HG02938 (cell line): ENCODE results near the gene SLC17A8.

Source experiments
- ATAC-seq: cut with Tn5 transposase; IDR thresholded peaks from one replicate; pipeline ENCODE4 v1.9.1; 2021; ENCODE audit warnings: mild to moderate bottlenecking, moderate library complexity; ENCODE audit not compliant: unreplicated experiment

Gene SLC17A8

DNA sequence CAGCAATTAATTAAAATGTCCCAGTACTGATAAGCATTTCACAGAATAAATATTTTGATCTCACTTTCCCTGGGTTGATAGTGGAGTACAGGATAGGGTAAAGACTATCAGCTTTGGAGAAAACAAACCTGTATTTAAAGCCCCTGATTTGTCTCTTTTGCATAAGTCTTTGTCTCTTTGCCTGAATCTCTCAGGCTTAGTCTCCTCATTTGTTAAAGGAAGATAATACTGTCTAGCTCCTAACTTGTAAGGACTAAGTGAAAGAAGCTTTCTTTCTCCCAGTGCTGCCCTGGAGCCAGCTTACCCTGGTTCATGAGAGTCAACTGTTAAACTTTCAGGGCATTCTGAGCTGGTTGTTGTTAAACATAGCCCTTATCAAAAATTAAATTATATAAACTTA lies 111.3 kb downstream of the SLC17A8 start:
- ATAC-seq, result no peak
